Mucosa of rectum (tissue), 2 donors: ENCODE data around the gene SLC1A4.
A peak's percentile ranks its signal among the peaks of the same experiment; 100 is the strongest.

Source experiments
- H3K27ac ChIP-seq, 2 donors: one replicate each; pipeline ENCODE4 v1.7.0; 2013; ENCODE audit warnings: inconsistent platforms in 2 of 2, low read depth in 2 of 2, low read length in 2 of 2
- H3K27me3 ChIP-seq, 2 donors: one replicate each; pipeline ENCODE4 v1.7.0; 2013; ENCODE audit warnings: low read length in 2 of 2; ENCODE audit not compliant: control insufficient read depth in 2 of 2, insufficient read depth in 2 of 2
- H3K36me3 ChIP-seq, 2 donors: one replicate each; pipeline ENCODE4 v1.7.0; 2013; ENCODE audit warnings: low read length in 2 of 2; ENCODE audit not compliant: control insufficient read depth in 2 of 2, insufficient read depth in 2 of 2
- H3K4me1 ChIP-seq, 2 donors: one replicate each; pipeline ENCODE4 v1.7.0; 2013; ENCODE audit warnings: low read length in 2 of 2, mild to moderate bottlenecking in 1 of 2; ENCODE audit not compliant: control insufficient read depth in 2 of 2, insufficient read depth in 2 of 2
- H3K4me3 ChIP-seq, 2 donors: one replicate each; pipeline ENCODE4 v1.7.0; 2013; ENCODE audit warnings: low read length in 2 of 2
- H3K9ac ChIP-seq, 2 donors: one replicate each; pipeline ENCODE4 v1.7.0; 2013; ENCODE audit warnings: low read length in 2 of 2, low read depth in 1 of 2, mild to moderate bottlenecking in 1 of 2
- H3K9me3 ChIP-seq, 2 donors: one replicate each; pipeline ENCODE4 v1.7.0; 2013; ENCODE audit warnings: low read length in 2 of 2; ENCODE audit not compliant: control insufficient read depth in 2 of 2
- donor health status: healthy.
- donor health status: Normal muscosa, but diverticular disease.

Gene SLC1A4

GRCh38 chr2:65057054-65057375 is 67.8 kb downstream of the SLC1A4 start:
- H3K36me3 ChIP-seq = no peaks in the 10 kb centered on the region
- H3K9ac ChIP-seq = peak overlapping the region; percentile 48 to 73
- no peaks in the 10 kb centered on the region for H3K9me3 ChIP-seq
- H3K27ac ChIP-seq = peak overlapping the region; percentile 79
- peaks cover 21 to 27% of the 10 kb centered on the region in 2 donors for H3K4me1 ChIP-seq
- H3K27me3 ChIP-seq = no peaks in the 10 kb centered on the region
- H3K4me3 ChIP-seq = peak overlapping the region; percentile 82

GRCh38 chr2:65057391-65058052 is 68.3 kb downstream of the SLC1A4 start:
- H3K36me3 ChIP-seq = no peaks in the 10 kb centered on the region

GRCh38 chr2:65059071-65059470 is 69.9 kb downstream of the SLC1A4 start:
- no peaks in the 10 kb centered on the region for H3K36me3 ChIP-seq
- H3K27me3 ChIP-seq = no peaks in the 10 kb centered on the region
- no peaks in the 10 kb centered on the region for H3K9me3 ChIP-seq
- H3K27ac ChIP-seq = peak overlapping the region in 1 of 2 donors; percentile 2
- H3K9ac ChIP-seq = no peak overlapping the region
- peaks cover 19 to 21% of the 10 kb centered on the region in 2 donors for H3K4me1 ChIP-seq
- no peak overlapping the region for H3K4me3 ChIP-seq

More at GRCh38 chr2:65057391-65058052, 68.3 kb downstream of the SLC1A4 start:
- H3K4me1 ChIP-seq = peaks cover 21 to 27% of the 10 kb centered on the region in 2 donors
- peak overlapping the region; percentile 48 to 73 for H3K9ac ChIP-seq
- H3K4me3 ChIP-seq = peak overlapping the region; percentile 82
- H3K27ac ChIP-seq = peak overlapping the region; percentile 79
- H3K9me3 ChIP-seq = no peaks in the 10 kb centered on the region
- no peaks in the 10 kb centered on the region for H3K27me3 ChIP-seq

GRCh38 chr2:65061146-65061909 is 72.1 kb downstream of the SLC1A4 start:
- no peak overlapping the region for H3K27ac ChIP-seq
- no peaks in the 10 kb centered on the region for H3K9me3 ChIP-seq
- H3K27me3 ChIP-seq = no peaks in the 10 kb centered on the region
- H3K4me1 ChIP-seq = peaks cover 9 to 24% of the 10 kb centered on the region in 2 donors
- no peaks in the 10 kb centered on the region for H3K36me3 ChIP-seq
- no peak overlapping the region for H3K9ac ChIP-seq
- no peak overlapping the region for H3K4me3 ChIP-seq

- H3K9me3 ChIP-seq = no peaks in the 10 kb centered on the region
- H3K27ac ChIP-seq = no peak overlapping the region
- H3K9ac ChIP-seq = no peak overlapping the region
- no peaks in the 10 kb centered on the region for H3K36me3 ChIP-seq
- no peak overlapping the region for H3K4me3 ChIP-seq
- H3K4me1 ChIP-seq = peaks cover 9 to 24% of the 10 kb centered on the region in 2 donors
- no peaks in the 10 kb centered on the region for H3K27me3 ChIP-seq
Observed at GRCh38 chr2:65061910-65062339, 72.7 kb downstream of the SLC1A4 start.

- Histone ChIP-seq H3K4me3 (no peak overlapping the region), H3K27me3 (no peaks in the 10 kb centered on the region), H3K4me1 (peaks cover 4 to 15% of the 10 kb centered on the region in 2 donors), H3K9me3 (no peaks in the 10 kb centered on the region), H3K36me3 (no peaks in the 10 kb centered on the region), H3K27ac (no peak overlapping the region), H3K9ac (no peak overlapping the region)
Observed at GRCh38 chr2:65062843-65063825, 73.9 kb downstream of the SLC1A4 start.

GRCh38 chr2:65064728-65065552 is 75.7 kb downstream of the SLC1A4 start:
- peak overlapping the region in 1 of 2 donors; percentile 40 for H3K4me3 ChIP-seq

GRCh38 chr2:65067806-65068553 is 78.8 kb downstream of the SLC1A4 start:
- H3K27me3 ChIP-seq = no peaks in the 10 kb centered on the region
- no peaks in the 10 kb centered on the region for H3K9me3 ChIP-seq
- H3K4me3 ChIP-seq = no peak overlapping the region
- peaks cover 17 to 25% of the 10 kb centered on the region in 2 donors for H3K36me3 ChIP-seq
- H3K27ac ChIP-seq = peak overlapping the region in 1 of 2 donors; percentile 32
- no peak overlapping the region for H3K9ac ChIP-seq
- H3K4me1 ChIP-seq = peaks cover 22 to 34% of the 10 kb centered on the region in 2 donors

More at GRCh38 chr2:65064728-65065552, 75.7 kb downstream of the SLC1A4 start:
- Histone ChIP-seq H3K9ac (peak overlapping the region in 1 of 2 donors; percentile 26), H3K27me3 (no peaks in the 10 kb centered on the region), H3K27ac (peak overlapping the region; percentile 63 to 73), H3K36me3 (no peaks in the 10 kb centered on the region), H3K9me3 (no peaks in the 10 kb centered on the region), H3K4me1 (peaks cover 10 to 19% of the 10 kb centered on the region in 2 donors)

GRCh38 chr2:65069439-65069824 is 80.2 kb downstream of the SLC1A4 start:
- Histone ChIP-seq H3K36me3 (peaks cover 30 to 36% of the 10 kb centered on the region in 2 donors), H3K27me3 (no peaks in the 10 kb centered on the region), H3K9me3 (no peaks in the 10 kb centered on the region), H3K9ac (no peak overlapping the region), H3K4me1 (peaks cover 22 to 34% of the 10 kb centered on the region in 2 donors), H3K27ac (peak overlapping the region in 1 of 2 donors; percentile 12), H3K4me3 (no peak overlapping the region)
